NCI-H1048 (cell line): ENCODE data around the gene TRMO.

ENCODE experiments used
- DNase-seq: peaks from one replicate; lab custom pipeline; 2025; lab: John Stamatoyannopoulos, UW

TRMO gene

DNA sequence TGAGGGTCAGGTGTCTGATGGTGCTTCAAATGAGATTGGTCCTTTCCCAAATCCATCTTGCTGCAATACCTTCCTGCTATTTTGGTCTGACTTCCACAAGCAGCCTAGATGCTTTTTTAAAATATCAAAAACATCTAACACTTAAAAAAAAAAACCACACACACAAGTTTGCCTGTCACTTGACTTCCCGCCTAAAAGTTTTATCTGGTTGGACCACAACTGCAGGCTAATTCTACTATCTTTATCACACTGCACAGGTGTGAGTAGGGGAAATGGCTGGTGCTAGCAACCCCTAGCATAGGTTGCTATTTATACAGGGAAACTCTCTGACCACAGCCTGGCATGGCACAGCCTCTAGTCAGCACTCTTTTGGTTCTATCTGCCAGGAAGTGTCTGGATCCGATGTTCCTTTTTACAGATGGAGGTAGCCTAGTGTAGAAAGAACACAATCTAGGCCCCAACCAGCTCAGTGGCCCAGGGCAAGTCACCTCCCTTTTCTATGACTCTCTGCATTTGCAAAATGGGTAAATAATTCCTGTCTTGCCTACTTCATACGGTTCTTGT, 15.9 kb upstream of the TRMO start, which contains the start of gene HEMGN:
Gene HEMGN (minus strand): TSS at position 92 of the 564 bp plus-strand sequence. CDS start 36 bp downstream, at position 56.
- DNase-seq, result no peak

DNA sequence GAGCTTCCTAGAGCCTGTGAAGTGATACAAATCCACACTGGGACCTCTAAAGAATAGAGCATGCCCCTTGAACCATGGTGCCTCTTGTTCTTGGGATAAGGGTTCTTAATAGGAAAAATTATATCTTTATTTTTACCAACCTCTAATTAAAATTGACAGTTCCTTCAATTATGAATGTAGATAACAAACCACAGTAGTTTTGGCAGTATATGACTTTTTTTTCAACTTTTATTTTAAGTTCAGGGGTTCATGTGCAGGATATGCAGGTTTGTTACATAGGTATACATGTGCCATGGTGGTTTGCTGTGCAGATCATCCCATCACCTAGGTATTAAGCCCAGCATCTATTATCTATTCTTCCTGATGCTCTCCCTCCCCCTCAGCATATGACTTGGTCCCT, 14.7 kb upstream of the TRMO start:
- DNase-seq, result no peak

DNA sequence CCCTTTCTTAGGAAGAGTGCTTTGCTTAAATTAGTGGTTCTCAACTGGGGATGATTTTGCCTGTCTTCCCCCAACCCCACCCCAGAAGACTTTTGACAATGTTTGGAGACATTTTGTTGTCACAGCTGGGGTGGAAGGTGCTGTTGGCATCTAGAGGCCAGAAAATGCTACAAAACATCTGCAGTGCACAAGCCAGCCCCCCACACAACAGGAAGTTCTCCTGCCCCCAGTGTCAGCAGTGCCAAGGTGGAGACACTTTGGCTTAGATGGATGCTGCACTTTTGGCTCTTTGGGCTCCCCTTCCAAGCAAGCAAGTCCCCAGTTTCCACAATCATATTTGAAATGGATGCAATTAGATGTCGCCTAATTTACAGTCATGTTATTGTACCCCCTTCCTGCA, 13.0 kb upstream of the TRMO start:
- no peak for DNase-seq

DNA sequence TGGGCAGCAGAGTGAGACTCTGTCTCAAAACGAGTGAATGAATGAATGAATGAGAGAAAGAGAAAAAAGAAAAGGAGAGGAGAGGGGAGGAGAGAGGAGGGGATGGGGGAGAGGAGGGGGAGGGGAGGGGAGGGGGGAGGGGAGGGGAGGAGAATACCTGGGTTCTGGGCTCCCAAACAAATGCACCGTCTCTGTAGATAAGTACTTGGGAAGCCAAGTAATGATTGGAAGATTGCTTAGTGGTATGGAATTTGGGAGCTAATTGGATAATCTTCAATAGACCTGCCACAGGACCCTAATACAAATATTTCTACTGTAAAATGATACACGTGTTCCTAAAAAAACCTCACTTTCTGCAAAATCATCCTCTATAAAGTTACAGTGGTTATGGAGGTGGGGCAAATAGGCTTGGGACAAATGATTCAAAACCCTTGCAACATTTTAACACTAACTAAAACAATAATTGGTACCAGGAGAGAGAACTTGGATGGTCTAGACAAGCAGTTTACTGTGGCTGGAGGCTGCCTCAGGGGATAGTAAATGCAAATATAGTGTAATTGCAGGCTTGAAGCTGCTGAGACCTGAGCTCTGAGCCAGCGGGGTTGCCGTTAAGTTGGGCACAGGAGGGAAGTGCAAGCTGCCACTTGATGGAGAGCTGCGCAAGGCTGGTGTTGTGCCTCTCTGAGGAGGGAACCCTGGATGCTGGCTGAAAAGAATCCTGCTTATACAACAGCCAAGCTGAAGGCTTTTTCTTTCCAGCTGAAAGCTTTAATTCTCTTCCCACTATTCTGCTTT, 12.2 kb upstream of the TRMO start:
- peak; percentile 45 for DNase-seq

DNA sequence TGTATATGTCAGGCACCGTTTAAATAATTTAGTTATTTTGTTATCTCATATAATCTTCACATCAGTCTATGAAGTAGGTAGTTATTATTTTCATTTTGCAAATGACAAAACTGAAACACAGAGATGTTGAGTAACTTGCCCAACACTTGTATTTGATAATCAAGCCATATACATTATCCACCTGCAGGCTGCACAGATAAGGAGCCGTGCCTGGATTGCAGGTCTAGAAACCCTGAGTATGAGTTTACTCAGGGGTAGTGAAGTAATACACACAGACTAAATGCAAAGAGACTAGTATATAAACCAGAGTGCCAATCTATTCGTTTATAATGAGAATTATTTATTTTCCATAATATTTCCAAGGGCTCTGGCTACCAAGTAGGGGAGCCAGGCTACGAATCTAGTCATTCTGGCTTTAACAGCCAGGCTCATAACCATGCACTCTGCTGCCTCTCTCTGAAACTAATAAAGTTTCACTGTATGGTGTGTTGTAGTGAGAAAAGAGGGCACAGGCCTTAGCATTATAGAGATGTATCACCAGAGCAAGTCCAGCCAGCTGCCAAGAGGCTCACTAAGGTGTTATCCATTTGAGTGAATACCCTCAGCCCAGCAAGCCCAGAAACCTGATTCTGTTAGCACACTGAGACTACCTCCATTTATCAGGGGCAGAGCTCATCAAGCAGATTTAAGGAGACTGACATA, 11.1 kb upstream of the TRMO start:
- no peak for DNase-seq

DNA sequence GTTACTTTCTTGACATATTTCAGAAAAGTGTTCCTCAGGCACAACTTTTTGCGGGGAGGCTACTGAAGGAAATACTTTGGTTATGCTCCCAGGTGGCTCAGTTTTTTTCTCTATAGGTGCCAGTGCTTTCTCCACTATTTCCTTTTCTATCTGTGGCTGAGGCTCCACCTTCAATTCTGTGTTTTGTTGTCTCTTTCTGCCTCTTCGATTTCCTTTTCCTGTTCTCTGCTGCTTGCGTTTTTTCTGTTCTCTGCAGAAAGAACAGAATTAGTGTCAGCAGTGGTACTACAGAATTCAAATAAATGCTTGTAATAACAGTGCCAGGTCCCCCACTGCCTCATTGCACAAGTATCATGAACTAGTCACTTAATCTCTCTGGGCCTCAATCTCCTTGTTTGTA, 8.7 kb upstream of the TRMO start:
- no peak for DNase-seq

DNA sequence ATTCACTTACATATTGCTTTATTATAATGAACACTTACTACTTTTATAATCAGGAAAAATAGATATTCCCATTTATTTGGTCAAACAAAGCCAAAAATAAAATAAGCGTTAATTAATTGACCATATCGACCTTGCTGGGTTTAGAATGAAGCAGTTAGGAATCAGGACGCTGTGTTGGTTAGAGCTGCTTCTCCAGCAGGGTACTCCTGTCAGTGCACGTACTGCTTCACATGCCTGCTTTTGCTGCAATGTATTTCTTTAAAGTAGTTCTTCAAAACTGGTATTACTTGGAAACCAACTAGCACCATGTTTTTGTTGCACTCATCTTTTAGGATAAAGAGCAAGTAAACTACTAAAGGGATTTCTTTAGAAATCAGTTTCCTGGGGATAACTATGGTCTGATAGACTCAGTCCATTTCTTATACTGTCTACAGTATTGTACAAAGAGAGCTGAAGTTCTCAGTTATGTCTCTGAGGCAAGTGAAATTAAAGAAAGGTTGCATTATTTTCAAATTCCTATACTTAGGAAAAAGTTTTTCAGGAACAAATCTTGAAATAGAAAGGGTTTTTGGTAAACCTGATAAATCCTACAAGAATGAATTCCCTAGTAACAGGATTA, 6.8 kb upstream of the TRMO start:
- DNase-seq, result no peak

DNA sequence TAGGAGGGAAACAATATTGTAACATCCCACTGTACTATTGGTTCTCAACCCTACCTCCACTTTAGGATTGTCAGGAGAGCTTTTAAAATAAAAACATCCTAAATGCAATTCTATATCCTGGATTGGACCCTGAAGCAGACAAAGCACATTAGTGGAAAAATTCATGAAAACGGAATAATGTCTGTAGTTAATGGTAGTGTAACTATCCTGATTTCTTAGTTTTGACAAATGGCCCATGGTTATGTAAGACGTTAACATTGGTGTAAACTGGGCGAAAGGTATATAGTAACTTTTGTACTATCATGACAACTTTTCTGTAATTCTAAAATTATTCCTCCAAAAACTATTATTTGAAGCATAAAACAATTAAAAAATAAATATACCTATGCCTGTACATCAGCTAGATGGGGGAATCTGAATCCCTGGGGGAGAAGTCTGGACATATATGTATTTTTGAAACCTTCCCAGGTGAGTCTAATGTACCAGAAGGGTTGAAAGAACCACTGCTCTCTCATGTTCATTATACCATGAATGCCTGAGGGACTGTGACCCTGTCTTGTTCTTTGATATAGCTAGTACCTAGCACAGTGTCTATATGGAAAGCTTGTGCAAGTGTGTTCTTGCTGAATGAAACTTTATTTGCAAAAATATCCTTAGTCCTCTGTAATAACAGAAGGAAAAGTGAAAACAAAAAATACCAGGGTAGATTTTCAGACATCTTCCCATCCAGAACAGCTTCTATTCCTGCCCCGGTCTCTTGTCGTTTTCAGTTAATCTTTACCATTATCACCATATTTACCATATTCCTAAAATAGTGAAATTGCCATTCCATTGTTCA, 3.4 kb upstream of the TRMO start:
- no peak for DNase-seq

DNA sequence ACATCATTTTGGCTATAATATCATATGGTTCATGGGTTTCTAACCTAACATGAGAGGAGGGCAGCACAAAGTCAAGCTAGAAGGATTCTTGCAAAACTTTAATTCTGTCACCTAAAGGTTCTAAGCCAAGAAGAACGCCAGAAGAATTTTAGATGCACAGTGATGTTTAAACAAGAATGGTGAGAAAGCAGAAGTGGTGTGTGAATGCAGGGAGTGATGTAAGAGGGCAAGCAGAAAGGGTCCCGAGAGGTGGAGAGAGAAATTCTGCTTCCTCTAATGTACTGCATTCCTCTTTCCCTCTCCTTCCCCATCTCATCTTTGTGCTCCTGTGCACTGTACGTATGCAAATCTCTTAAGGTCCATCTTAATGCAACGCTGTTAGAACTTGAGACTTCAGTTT, 2.1 kb upstream of the TRMO start:
- DNase-seq, result no peak

DNA sequence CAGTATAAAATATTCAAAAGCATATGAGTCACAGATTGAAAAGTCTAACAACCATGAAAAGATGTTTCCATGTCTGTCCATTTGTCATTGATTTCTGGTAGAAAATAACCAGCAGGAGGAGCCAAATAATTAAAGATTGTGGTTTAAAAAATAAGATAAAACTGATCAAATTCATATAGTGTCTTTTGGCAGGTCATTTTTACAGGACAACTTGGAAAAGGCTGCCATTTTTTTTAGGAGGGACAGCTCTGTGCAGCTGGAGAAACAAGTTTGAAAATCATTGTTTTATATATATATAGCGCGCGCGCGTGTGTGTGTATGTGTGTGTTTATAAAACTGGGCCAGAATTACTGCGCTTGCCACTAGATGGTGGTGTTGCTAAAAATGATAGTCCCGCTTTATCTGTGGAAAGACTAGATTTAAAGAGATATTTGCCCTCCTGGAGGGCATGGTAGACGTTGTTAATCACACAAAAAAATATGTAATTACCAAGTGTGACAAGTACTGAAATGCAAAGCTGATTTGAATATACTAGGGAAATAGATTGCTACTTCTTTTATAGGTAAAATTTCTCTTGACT, 1.3 kb upstream of the TRMO start:
- peak; percentile 24 for DNase-seq

DNA sequence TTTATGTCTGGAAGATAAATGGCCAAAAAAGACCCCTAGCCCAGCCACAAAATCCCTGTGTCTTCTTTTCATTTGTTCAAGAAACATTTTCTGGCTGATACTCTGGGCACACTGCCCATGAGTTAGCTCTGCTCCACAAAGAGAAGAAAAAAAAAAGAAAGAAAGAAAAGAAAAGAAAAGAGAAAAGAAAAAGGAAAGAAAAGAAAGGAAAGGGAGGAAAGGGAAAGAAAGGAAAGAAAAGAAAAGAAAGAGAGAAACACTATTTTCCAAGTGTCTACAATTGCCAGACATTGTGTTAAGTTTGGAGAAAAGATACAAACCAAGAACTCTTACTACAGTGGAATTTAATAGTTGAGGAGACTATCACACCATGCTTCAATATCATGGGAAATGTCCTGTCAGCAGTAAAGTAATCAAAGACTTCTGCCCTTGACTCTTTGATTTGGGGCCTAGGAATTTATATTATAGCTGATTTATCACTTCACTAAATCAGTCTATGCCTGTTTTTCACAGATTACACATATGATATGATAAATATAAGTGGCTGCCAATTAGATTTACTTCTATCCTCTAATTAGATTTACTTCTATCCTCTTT, 3.0 kb downstream of the TRMO start:
- DNase-seq, result no peak

DNA sequence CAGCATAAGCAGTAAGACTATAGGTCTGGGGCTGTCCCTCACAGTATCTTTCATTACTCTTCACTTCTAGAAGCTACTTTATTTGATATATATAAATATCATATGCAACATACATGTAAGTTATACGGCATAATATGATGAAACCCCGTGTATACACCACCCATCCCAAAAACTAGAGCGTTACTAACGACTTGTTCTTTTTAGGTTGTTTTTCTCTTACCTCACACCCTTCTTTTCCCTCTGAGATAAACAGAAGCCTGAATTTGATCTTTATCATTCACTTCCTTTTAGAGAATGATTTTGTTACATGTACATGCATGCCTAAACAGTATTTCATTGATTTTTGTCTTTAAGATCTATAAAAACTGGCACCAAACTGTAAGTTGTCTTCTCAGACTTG, 3.7 kb downstream of the TRMO start:
- DNase-seq, result no peak

DNA sequence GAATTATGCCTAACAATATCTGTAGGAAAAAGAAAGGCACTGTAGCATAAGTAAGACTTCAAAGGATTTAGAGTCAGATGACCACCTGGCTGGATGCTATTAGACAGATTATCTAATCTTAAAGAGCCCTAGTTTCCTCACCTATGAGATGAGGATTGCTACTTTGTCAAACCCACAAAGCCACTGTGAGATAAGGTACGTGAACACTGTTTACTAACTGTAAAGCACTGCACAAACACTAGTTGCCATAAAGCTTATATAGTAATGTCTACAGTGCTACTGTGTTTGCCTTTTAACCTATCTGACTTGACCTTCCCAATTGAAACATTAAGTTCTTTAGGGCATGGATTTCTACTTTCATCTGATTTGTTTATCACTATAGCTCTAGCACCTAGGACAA, 10.3 kb downstream of the TRMO start:
- DNase-seq, result no peak

DNA sequence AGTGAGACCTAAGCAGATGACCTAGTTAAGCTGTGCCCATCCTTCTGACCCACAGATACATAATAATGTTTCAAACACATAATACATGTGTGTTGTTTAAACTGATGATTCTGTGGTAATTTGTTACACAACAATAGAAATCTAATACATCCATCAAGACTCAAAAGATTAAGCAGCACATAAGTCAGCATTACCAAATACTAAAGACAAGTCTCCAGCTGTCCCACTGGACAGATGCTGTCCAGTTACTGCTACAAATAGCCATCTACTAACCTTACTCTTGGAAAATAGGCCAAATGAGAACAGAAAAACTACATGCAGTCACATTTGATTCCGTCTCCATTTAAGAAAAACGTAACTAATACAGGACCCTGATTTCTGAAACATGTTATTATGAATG, 10.8 kb downstream of the TRMO start:
- no peak for DNase-seq

DNA sequence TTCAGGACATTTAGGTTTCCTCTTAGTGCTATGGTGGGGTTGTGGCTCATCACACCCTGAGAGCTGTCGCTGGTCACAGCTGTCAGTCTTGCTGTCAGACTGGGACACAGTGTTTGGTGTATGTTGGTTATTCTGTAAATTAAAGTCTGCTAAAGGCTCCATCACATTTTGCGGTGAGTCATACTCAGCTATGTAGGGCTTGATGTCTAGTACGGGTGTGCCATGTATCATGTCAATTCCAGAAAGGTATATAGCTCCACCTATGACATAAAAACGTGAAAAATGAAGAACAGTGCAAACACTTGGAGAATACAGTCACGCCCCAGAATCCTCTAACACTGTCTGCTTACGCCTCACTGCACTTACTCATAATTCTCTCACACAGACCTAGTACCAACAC, 11.9 kb downstream of the TRMO start:
- no peak for DNase-seq

DNA sequence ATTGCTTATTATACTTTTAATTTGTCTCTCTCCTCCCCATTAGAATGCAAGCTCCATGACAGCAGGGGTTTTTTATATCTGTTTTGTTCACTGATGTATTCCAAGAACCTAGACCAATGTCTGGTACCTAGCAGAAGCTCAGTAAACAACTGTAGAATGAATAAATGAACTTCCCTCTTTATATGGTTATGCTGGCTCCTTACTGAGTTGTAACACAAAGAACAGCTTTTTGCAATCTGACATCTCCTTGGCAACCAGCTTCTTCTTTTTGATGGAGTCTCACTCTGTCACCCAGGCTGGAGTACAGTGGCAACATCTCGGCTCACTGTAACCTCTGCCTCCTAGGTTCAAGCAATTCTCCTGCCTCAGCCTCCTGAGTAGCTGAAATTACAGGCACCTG, 13.6 kb downstream of the TRMO start:
- DNase-seq, result no peak

DNA sequence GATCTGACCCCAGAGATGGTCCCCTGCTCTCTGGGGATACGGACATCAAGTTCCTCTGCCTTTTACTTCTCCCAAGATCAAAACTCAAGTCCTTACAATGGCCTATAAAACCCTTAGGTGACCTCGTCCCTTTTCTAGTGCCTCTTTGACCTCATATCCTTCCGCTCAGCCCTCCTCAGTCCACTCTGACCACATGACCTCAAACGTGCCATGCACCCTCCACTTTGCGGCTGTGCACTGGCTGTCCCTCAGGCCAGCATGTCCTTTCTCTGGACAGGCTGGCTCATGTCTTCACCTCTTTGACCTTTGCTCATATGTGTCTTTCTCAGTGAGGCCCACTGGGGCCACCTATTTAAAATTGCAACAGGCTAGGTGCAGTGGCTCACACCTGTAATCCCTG, 14.7 kb downstream of the TRMO start:
- no peak for DNase-seq

DNA sequence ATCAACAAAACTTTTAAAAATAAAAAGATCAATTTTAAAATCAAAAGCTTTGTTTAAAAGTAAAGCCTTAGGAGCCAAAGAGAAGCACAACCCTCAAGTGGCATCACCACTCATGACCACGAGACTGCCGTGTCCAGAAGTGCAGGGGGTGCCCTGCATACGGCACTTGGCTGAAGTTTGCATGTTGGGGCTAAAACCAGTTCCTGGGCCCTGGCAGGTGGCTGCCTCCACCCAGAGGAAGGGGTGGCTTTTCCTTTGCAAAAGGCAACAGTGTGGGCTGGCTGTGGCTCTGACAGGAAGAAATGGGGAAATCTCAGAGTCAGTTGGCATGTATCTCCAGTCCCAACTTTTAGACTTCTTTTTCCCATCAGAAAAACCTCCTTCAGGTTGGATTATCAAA, 15.3 kb downstream of the TRMO start:
- DNase-seq, result no peak

DNA sequence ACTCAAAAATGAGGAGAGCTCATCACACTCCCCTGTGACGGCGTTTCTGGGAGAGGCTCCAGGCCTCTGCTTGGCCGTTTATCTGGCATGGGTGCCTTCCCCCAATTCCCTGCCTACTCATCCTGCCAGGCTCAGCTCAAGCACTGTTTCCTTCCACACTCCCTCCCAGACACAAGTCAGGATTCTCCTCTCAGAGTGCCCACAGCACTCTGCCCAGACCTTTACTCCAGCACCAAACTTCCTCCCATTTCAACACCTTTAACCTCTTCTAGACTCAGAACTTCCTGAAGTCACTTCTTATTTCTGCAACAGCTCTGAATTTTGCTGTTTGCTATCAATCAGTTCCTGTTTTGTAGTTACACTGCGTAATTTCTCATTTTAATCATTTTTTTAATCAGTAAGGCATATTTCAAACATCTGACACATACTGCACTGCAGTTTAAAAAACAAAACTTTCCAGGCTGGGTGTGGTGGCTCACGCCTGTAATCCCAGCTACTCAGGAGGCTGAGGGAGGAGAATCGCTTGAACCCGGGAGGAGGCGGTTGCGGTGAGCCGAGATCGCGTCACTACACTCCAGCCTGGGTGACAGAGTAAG, 16.0 kb downstream of the TRMO start:
- DNase-seq, result no peak

DNA sequence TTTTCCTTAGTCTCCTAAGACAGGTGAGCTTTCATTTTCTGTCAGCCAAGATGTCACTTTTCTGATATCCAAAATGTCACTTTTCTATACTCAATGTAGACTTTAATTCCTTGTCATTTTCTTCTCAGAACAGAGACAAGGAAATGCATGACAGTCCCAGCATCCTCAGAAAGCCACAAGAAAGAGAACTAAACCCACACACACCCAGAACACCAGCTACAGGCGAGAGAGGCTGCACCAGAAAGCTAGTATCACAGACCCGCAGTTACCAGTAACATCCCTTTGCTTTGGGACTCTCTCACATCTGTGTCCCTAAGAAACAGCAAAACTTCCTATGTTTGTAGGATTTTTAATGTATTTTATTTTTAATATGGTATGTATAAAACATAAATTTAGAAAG, 17.1 kb downstream of the TRMO start:
- DNase-seq, result no peak

DNA sequence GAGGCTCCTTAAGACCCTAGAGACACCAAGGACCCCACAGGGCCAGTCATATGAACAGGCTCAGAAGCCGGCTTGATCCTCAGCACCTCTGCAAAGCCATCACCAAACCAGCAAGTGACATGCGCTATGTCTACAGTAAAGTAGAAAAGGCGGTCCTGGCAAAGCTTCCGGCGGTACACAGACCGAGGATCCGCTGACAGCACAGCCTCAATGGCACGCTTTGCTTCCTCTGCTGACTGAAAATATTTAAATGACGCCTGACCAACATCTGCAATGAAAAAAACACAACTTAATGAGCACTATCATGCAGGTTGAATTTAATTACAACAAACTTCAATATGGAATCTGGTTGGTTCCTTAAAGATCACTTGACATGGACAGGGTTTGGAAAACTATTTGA, 17.6 kb downstream of the TRMO start:
- DNase-seq, result no peak
